SK-N-MC (cell line): ENCODE results near the gene DNAJB14.

Experiments
- EZH2 ChIP-seq: fragments of 200-600 bp; sonication (generic); IDR thresholded peaks from one replicate; pipeline ENCODE4 v1.6.1; 2017; ENCODE audit warnings: antibody characterized with exemption
- FOXP2 ChIP-seq: optimal IDR thresholded peaks from 2 replicates; pipeline ENCODE3; 2011; ENCODE audit warnings: mild to moderate bottlenecking, moderate library complexity; ENCODE audit not compliant: insufficient read depth; ENCODE audit errors: extremely low read length, control extremely low read depth
- POLR2AphosphoS5 ChIP-seq: IDR thresholded peaks from 2 replicates; pipeline ENCODE4 v1.6.1; 2012; ENCODE audit warnings: mild to moderate bottlenecking, low read depth, low read length, borderline replicate concordance

DNA sequence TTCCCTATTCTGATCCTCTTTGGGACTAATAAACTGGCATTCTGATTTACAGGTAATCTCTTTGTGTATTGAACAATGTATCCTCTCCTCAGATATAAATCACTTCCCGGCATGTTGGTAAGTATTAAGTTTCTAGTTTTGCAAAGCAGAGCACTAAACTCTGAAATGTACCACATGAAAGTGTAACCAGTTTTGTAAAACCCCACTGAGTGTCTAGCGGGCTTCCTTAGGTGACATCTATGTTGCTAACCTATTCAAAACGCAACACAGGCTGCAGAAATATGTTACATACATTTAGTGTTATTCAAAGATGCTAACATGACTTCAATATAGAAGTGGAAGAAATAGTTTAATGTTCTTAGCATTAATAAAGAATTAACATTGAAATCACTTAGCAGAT is 25.2 kb downstream of the DNAJB14 start:
- TF ChIP-seq EZH2 = no peak
- TF ChIP-seq POLR2AphosphoS5 = no peak
- no peak for TF ChIP-seq FOXP2
